NCI-H345 treated with DMSO at 0.1 percent for 48 hours (cell line): ENCODE results near the gene HNRNPC.
"Not testable (repeated sequence)": the region's sequence is repeated elsewhere in the genome, so short reads cannot be mapped to it uniquely, and the experiment has no call there.

Source experiments
- DNase-seq: peaks from one replicate; lab custom pipeline; 2025; ENCODE audit not compliant: unreplicated experiment; lab: John Stamatoyannopoulos, UW

HNRNPC gene

DNA sequence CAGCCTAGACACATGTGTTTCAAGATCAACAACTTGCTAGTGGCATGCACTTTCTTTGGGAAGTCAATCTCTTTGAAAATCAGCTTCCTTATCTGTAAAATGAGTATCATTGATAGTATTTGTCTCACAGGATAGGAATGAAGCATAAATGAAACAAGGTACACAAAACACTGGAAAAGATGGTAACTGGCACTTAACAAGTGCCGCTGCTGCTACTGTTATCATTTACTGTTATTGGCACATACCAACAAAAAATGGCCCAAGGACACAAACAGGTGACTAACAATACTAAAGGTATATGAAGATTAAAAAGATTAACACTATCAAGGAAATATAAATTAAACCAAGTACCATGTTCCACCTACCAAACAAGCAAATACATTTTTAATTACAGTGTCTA is 20.9 kb downstream of the HNRNPC start:
- DNase-seq: no peak

DNA sequence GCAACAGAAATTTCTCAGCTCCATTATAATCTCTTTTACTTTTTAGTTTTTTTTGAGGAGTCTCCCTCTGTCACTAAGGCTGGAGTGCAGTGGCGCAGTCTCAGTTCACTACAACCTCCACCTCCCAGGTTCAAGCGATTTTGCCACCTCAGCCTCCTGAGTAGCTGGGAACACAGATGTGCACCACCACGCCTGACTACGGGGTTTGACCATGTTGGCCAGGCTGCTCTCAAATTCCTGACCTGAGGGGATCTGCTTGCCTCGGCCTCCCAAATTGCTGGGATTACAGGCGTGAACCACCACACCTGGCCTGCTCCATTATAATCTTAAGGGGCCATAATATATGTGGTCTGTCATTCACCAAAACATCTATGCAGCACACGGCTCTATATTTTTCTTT is 23.4 kb downstream of the HNRNPC start:
- no peak for DNase-seq

DNA sequence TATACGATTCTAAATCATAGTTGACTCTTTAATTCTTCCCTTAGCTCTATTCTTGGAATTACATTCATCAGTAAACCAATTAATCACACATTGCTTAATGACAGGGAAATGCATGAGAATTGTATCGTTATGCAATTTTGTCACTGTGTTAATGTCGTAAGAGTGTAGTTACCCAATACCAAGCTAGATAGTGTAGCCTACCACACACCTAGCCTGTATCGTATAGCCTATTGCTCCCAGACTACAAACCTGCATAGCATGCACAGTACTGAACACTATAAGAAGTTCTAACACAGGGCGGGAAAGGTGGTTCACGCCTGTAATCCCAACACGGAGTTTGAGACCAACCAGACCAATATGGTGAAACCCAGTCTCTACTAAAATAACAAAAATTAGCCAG is 24.7 kb downstream of the HNRNPC start:
- DNase-seq: no peak

DNA sequence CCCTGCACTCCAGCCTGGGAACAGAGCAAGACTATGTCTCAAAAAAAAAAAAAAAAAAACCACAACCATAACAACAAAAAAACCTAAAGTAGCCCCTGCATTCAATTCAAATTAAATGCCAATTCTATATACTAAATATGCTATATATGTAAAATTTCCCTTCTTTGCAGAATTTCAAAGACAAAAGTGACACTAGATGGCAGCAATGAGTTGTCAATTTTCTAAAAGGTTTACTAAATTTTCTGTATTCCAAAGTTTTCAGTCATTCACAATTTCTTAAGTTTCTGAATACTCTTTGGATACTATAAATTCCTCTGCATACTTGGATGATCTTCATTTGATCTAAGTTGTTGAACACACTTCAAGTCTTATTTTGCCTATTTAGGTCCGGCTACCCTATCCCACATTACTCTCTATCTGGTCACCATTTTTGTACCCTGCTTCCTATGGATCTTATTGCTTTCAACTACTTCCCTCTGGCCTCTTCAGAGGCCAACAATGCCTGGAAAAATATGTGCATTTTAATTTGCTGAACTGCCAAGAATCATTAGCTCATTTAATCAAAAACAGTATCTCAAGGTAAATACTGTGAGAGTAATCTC is 27.9 kb downstream of the HNRNPC start:
- no peak for DNase-seq

DNA sequence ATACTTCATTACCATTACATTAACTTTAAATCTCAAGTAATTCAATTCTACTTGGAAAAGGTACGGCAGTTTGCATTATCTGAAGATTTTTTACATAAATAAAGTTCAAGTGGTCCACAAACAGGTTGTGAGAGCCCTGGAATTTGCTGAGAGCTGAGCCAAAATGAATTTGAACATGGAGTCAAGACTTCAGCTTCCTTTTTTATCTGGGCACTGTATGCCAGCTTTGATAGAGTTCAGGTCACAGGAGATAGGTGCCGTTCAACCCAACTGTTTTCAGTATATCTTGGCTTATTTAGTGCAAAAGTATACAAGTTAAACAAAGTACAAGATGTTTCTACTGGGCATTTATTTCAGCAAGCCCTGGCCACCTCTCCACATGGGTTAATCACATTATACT is 28.8 kb downstream of the HNRNPC start:
- DNase-seq: no peak

DNA sequence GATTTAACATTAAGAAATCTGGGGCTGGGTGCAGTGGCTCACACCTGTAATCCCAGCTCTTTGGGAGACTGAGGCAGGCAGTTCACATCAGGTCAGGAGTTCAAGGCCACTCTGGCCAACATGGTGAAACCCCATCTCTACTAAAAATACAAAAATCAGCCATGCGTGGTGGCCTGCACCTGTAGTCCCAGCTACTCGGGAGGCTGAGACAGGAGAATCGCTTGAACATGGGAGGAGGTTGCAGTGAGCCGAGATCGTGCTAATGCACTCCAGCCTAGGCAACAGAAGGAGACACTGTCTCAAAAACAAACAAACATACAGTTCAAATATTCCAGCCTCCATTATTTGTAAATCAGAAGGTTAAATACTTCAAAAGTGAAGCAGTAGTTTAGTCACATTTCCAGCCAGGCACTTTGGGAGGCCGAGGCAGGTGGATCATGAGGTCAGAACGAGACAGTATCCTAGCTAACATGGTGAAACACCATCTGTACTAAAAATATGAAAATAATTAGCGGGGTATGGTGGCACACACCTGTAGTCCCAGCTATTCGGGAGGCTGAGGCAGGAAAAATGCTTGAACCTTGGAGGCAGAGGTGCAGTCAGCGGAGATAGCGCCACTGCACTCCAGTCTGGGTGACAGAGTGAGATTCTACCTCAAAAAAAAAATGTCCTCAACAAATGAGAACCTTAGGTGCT is 30.3 kb downstream of the HNRNPC start:
- no peak for DNase-seq

DNA sequence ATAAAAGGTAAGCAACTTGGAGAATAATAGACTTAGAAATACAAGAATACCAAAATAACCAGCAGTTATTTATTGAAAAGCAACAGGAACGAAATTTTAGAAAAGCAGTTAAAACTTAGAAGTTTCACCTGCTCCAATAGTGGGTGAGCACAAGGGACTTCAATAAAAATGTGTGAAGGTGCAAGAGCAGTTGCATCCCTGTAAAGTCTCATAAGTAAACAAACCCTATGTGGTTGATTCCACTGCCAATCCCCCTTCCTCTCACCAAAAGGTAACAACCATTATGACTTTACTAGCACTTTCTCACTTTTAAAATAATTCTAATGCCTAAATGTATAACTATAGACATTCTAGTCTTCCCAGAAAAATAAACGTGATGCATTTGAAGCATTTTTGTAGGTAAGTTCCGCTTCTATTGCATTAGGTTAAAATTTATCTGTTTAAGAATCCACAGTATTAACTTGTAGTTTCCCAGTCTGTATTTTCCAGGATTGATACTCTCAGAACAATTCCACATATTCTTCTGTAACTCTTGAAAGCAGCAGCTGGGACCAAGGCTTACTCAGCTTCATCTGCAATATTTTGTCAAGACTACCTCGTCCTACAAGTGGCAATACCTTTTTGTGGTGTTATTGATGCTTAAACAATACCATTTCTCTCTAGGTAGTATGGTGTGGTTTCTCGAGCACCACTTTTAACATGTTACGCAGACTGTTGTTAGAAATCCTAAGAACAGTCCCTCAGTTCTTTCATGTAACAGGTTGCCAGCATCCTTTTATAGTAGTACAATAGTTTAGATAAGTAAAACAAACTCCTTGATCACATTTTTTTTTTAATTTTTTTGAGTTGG is 32.1 kb downstream of the HNRNPC start:
- no peak for DNase-seq

DNA sequence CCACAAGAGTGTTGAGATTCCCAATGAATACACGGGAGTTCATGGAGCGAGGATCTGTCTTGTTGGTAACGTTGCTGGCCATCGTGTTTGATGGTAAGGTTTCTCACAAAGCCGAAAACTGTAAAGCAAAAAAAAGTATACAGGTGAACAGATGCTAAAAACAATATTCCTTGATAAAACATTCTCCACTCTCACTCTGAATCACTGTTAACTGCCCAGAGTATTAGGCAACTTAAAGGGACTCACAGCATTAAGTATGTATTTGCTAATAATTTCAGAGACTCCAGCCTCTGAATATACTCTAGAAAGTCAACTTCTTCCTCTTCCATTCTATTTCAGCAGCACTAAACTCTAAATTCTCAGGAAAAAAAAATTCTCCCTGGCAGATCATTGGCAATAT is 35.1 kb downstream of the HNRNPC start:
- no peak for DNase-seq

DNA sequence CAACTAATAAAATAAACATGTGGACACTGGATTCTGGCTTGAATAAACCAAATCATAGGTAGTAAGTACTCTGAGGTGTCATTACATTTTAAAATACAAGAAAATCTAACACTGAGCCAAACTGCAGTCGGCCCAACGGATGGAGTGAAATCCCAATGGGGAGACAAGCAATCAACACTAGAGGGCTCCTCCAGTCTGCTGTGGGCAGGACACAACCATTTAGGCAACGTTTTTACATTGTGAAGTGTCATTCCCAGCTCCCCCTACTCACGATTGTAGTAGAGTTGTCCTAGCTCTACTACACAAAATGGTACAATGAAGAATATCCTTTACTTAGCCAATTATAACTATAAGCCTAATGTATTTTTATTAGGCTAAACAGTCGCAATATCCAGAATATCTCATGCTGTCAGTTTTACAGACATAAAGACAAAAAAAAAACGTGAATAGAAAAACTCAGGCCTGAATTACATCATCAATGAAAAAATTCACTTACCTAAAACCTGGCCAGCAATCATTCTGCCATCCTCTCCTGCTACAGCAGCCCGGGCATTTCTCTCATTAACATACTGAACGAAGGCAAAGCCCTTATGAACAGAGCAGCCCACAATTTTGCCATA is 35.7 kb downstream of the HNRNPC start:
- no peak for DNase-seq

DNA sequence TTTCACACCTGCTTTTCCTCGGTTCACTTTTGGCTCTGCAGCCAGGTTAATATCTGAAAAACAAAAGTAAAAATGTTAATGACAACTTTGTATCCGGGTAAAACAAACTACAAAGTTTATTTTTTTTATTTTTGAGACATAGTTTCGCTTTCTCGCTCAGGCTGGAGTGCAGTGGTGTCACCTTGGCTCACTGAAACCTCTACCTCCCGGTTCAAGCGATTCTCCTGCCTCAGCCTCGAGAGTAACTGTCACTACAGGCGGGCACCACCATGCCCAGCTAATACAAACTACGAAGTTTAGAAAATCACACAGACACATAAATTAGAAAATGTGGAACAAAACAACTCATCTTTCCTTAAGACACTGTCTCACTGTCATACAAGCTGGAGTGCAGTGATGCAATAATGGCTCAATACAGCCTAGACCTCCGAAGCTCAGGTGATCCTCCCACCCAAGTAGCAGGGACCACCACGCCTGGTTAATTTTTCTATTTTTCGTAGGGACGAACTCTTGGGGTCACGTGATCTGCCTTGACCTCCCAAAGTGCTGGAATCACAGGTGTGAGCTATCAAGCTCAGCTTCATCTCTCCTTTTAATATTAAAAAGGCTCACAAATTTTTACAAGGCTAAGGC is 38.1 kb downstream of the HNRNPC start:
- DNase-seq: no peak

DNA sequence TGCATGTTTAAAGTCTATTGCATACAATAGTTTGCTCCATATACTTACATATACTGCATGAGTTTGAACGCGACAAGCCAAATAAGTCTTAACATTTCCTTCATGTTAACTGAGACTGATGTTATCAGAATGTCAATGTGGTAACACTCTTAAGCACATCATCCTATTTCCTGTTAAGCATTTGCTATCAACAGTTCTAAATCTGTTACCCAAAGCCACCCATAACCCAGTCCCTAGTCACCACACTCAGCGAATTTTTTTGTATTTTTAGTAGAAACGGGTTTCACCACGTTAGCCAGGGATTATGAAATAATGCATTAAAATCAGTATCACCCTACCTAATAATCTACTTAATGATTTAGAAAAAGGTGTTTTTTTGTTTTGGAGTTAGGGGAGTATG is 39.4 kb downstream of the HNRNPC start:
- no peak for DNase-seq

DNA sequence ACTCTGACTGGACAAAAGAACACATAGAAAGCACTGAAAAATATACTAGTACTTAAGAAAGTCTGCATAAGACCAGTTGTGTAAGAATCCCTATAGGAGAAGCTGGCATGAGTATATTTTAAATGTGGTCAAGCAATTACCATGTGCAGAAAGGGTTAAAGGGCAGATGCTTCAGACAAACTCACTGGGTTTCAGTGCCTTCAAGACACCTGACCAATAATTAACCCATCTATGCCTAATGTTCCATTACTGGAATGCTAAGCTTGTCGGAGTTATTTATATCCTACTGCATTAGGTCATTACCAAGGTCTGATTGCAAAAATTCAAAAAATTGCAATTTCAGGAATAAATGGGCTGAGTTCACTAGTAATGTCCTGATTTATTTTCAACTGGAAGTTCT is 41.3 kb downstream of the HNRNPC start:
- no peak for DNase-seq

DNA sequence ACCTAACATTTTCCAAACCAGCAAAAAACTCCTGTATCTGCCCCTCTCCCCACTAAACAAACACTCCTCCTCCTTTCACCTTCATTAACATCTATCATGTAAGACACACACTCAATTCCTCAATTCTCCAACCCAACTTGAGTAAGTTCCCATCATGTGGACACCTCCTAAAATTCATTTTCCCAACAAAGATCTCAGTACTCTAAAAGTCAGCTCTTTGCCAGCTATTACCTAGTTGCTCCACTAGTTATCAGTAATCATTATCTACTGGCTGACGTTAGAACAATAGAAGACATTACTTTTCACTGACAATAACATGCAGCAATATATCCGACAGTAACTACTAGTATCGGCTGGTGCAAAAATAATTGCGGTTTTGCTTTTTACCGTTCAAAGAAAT is 42.1 kb downstream of the HNRNPC start:
- no peak for DNase-seq

DNA sequence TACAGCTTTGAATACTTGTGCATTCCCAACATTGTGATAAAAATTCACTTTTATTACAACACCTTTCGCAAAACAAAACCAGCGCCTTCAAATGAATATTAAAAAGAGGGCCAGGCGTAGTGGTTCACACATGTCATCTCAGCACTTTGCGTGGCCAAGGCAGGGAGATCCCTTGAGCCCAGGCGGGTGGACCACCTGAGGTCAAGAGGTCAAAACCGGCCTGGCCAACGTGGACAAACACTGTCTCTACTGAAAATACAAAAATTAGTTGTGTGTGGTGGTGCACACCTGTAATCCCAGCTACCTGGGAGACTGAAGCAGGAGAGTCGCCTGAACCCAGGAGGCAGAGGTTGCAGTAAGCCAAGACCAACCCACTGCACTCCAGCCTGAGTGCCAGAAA is 42.8 kb downstream of the HNRNPC start:
- no peak for DNase-seq

DNA sequence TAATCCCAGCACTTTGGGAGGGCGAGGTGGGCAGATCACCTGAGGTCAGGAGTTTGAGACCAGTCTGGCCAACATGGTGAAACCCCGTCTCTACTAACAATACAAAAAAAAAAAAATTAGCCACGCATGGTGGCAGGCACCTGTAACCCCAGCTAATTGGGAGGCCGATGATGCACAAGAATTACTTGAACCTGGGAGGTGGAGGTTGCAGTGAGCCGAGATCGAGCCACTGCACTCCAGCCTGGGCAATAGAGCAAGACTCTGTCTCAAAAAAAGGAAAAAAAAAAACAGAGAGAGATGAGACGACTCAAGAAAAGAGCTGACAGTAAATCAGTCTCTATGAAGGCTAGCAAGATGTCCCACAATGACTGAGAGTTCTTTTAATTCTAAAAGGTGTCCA is 44.1 kb downstream of the HNRNPC start:
- not testable (repeated sequence) for DNase-seq

DNA sequence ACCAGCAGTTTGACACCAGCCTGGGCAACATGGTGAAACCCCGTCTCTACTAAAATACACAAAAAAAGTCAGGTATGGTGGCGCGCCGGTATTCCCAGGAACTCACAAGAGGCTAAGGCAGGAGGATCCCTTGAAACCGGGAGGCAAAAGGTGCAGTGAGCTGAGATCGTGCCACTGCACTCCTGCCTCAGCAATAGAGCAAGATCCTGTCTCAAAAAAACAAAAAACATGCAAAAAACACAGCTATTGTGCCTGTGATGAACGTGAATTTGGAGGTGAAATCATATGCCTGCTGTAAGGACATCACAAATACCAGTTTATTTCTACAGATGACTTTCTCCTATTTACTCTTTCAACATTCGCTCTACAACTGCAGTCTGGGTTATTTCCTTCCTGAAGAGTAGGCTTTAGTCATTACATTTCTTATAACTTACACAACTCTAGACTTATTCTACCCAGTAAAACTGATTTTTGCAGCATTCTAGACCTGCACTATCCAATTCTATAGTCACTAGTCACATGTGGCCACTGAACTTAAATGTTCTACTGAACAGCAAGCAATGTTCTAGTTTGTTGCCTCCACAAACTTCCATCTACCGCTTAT is 48.3 kb downstream of the HNRNPC start:
- DNase-seq: no peak

DNA sequence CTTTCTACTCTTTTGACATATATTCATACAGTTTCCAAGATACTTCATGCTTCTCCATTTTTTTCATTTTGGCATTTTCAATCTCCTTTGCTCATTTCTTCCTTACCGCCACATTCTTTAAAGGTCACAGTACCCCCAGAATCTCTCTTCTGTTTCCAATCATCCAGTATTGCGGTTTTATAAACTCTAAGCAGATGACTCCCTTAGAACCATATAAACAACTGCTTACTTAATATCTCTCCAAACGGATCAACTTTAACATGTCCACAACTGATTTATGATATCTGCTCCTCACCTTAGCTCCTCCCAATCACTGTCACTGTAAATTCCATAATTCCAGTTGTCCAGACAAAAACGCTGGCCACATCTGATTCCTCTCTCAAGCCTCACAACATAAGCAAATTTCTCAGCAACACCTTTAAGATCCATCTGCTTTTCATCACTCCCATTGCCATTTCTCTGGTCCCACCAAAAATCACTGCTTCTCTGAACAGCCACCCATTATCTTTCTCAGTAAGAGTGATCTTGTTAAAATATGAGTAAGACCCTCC is 49.6 kb downstream of the HNRNPC start:
- DNase-seq: no peak

DNA sequence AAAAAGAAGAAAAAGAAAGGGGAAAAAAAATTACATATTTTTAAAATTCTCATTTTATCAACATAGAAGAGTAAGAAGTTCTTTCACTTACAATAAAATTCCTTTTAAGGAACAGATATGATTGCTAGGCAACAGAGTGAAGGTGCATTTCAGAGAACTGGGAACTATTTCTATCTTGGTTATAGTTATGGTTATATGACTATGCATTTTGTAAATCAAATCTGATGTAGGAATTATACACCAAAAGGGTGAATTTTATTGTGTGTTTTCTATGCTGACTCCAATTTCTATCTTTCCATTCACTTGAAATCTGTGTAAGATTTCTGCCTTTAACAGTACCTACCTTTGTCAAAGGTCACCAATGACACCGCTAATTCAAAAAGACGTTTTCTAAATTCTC is 50.1 kb downstream of the HNRNPC start:
- no peak for DNase-seq

DNA sequence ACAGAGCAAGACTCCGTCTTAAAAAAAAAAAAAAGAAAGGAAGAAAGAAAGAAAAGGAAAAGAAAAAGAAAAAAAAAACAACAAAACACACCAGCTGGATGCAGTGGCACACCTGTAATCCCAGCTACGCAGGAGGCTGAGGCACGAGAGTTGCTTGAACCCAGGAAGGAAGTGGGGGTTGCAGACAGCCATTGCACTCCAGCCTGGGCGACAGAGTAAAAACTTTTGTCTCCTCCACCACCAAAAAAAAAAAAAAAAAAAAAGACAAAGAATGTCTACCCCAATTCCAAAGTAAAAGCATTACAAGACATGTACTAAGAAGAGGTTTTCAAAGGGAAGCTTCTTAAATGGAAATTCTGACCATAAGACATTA is 53.4 kb downstream of the HNRNPC start:
- DNase-seq: no peak

DNA sequence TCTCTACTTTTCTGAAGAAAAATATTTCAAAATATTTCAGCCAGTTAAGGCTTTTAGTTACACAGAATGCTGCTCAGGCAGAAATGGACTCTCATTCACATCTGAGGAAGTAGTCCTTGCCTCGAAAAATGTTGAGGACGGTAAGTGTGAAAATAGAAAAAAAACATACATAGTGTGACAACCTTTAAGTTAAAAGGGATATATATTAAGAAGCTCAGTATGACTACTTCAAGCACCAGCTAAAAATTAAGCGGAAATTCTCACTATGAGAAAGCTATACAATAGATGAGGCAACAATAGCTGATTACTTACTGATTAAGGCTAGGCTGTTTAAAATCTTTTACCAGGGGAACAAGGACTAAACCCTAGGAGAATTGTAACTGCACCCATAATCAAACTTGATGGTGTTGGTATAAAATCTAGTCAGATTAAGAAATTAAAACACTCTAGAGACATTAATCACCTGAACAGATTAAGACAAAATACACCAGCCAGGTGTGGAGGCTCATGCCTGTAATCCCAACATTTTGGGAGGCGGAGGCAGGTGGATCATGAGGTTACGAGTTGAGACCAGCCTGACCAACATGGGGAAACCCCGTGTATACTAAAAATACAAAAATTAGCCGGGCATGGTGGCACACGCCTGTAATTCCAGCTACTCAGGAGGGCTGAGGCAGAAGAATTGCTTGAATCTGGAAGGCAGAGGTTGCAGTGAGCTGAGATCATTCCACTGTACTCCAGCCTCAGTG is 53.9 kb downstream of the HNRNPC start:
- DNase-seq: no peak
